Kasumi-1 (cell line): ENCODE results near the gene SCUBE1.

Source experiments
- DNase-seq, 2 experiments: peaks; one replicate each; lab custom pipeline; 2025; lab: John Stamatoyannopoulos, UW

The SCUBE1 gene

GRCh38 chr22:43213051-43213450 lies 130.1 kb downstream of the SCUBE1 start:
- DNase-seq = no peak

GRCh38 chr22:43212434-43212952 lies 130.7 kb downstream of the SCUBE1 start:
- DNase-seq = no peak

- no peak for DNase-seq
Measured at GRCh38 chr22:43211941-43212433, 131.2 kb downstream of the SCUBE1 start.

GRCh38 chr22:43210631-43211515 lies 132.3 kb downstream of the SCUBE1 start:
- DNase-seq = no peak

GRCh38 chr22:43209971-43210370 lies 133.2 kb downstream of the SCUBE1 start:
- DNase-seq = no peak

- no peak for DNase-seq
Measured at GRCh38 chr22:43209523-43209890, 133.7 kb downstream of the SCUBE1 start.

- DNase-seq = no peak
Measured at GRCh38 chr22:43208703-43209522, 134.3 kb downstream of the SCUBE1 start.

GRCh38 chr22:43207849-43208702 lies 135.1 kb downstream of the SCUBE1 start:
- no peak for DNase-seq

GRCh38 chr22:43207386-43207785 lies 135.8 kb downstream of the SCUBE1 start:
- no peak for DNase-seq

- no peak for DNase-seq
Measured at GRCh38 chr22:43206509-43207161, 136.5 kb downstream of the SCUBE1 start.

GRCh38 chr22:43205748-43206508 lies 137.2 kb downstream of the SCUBE1 start:
- no peak for DNase-seq

- no peak for DNase-seq
Measured at GRCh38 chr22:43205261-43205691, 137.9 kb downstream of the SCUBE1 start.

- DNase-seq = no peak
Measured at GRCh38 chr22:43203471-43203981, 139.6 kb downstream of the SCUBE1 start.

GRCh38 chr22:43202756-43203410 lies 140.3 kb downstream of the SCUBE1 start:
- no peak for DNase-seq

GRCh38 chr22:43202326-43202725 lies 140.8 kb downstream of the SCUBE1 start:
- DNase-seq = no peak

GRCh38 chr22:43201486-43202219 lies 141.5 kb downstream of the SCUBE1 start:
- no peak for DNase-seq

GRCh38 chr22:43200555-43200954 lies 142.6 kb downstream of the SCUBE1 start:
- no peak for DNase-seq

GRCh38 chr22:43200031-43200430 lies 143.1 kb downstream of the SCUBE1 start:
- DNase-seq = no peak

GRCh38 chr22:43199541-43199940 lies 143.6 kb downstream of the SCUBE1 start:
- DNase-seq = no peak
